Ishikawa (cell line): ENCODE measurements around the gene VTCN1.

ENCODE experiments used
- CEBPB ChIP-seq: IDR thresholded peaks from 2 replicates; pipeline ENCODE4 v1.6.1; 2012
- CREB1 ChIP-seq: IDR thresholded peaks from 2 replicates; pipeline ENCODE4 v1.6.1; 2012; ENCODE audit warnings: low read depth
- EGR1 ChIP-seq: IDR thresholded peaks from 2 replicates; pipeline ENCODE4 v1.6.1; 2012
- EP300 ChIP-seq: IDR thresholded peaks from 2 replicates; pipeline ENCODE4 v1.6.1; 2012; ENCODE audit warnings: borderline replicate concordance
- FOXM1 ChIP-seq: IDR thresholded peaks from 2 replicates; pipeline ENCODE4 v1.6.1; 2012; ENCODE audit warnings: low read depth, borderline replicate concordance
- NFIC ChIP-seq: IDR thresholded peaks from 2 replicates; pipeline ENCODE4 v1.6.1; 2012
- RAD21 ChIP-seq: IDR thresholded peaks from 2 replicates; pipeline ENCODE4 v1.6.1; 2012; ENCODE audit warnings: low read depth
- TAF1 ChIP-seq: IDR thresholded peaks from 2 replicates; pipeline ENCODE4 v1.6.1; 2012; ENCODE audit warnings: low read depth, mild to moderate bottlenecking
- TCF12 ChIP-seq: IDR thresholded peaks from 2 replicates; pipeline ENCODE4 v1.6.1; 2012; ENCODE audit warnings: low read depth
- TEAD4 ChIP-seq: IDR thresholded peaks from 2 replicates; pipeline ENCODE4 v1.6.1; 2012
- YY1 ChIP-seq: IDR thresholded peaks from 2 replicates; pipeline ENCODE4 v1.6.1; 2012; ENCODE audit warnings: low read depth
- ZBTB7A ChIP-seq: IDR thresholded peaks from 2 replicates; pipeline ENCODE4 v1.6.1; 2012; ENCODE audit warnings: low read depth
- TF ChIP-seq, protein P1 (sequence below): IDR thresholded peaks from 2 replicates; pipeline ENCODE4 v1.6.1; 2012
- TF ChIP-seq, protein P2 (sequence below): IDR thresholded peaks from 2 replicates; pipeline ENCODE4 v1.6.1; 2012; ENCODE audit warnings: low read depth, mild to moderate bottlenecking
- TF ChIP-seq, protein P3 (sequence below): IDR thresholded peaks from 2 replicates; pipeline ENCODE4 v1.6.1; 2012

The VTCN1 gene

DNA sequence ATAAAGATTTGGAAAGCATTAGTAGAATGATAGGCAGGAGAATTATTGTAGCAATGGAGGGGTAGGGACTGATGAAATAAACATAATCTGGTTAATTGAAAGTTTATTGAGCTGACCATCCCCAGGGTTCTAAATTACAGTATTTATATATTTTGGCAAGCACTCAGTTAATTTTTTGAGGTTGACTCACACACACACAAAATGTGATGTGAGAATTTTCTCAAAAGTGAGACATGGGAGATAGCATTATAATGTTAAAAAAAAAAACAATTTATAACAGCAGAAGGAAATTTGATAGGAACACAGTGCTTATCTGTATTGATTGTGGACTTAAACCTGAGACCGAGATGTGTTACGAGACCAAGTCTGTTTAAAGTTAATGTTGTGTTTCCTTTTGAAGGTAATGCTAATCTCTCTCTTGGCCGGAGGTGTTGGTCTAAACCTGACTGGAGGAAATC lies 113.7 kb downstream of the VTCN1 start:
- TF ChIP-seq, protein P1, sequence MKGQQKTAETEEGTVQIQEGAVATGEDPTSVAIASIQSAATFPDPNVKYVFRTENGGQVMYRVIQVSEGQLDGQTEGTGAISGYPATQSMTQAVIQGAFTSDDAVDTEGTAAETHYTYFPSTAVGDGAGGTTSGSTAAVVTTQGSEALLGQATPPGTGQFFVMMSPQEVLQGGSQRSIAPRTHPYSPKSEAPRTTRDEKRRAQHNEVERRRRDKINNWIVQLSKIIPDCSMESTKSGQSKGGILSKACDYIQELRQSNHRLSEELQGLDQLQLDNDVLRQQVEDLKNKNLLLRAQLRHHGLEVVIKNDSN: no peak
- TF ChIP-seq CREB1 (no peak), ZBTB7A (no peak), RAD21 (no peak), TAF1 (no peak), YY1 (no peak), FOXM1 (no peak), CEBPB (no peak), TCF12 (no peak), EP300 (no peak), EGR1 (no peak), NFIC (no peak), TEAD4 (no peak)
- TF ChIP-seq, protein P2, sequence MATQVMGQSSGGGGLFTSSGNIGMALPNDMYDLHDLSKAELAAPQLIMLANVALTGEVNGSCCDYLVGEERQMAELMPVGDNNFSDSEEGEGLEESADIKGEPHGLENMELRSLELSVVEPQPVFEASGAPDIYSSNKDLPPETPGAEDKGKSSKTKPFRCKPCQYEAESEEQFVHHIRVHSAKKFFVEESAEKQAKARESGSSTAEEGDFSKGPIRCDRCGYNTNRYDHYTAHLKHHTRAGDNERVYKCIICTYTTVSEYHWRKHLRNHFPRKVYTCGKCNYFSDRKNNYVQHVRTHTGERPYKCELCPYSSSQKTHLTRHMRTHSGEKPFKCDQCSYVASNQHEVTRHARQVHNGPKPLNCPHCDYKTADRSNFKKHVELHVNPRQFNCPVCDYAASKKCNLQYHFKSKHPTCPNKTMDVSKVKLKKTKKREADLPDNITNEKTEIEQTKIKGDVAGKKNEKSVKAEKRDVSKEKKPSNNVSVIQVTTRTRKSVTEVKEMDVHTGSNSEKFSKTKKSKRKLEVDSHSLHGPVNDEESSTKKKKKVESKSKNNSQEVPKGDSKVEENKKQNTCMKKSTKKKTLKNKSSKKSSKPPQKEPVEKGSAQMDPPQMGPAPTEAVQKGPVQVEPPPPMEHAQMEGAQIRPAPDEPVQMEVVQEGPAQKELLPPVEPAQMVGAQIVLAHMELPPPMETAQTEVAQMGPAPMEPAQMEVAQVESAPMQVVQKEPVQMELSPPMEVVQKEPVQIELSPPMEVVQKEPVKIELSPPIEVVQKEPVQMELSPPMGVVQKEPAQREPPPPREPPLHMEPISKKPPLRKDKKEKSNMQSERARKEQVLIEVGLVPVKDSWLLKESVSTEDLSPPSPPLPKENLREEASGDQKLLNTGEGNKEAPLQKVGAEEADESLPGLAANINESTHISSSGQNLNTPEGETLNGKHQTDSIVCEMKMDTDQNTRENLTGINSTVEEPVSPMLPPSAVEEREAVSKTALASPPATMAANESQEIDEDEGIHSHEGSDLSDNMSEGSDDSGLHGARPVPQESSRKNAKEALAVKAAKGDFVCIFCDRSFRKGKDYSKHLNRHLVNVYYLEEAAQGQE: no peak
- TF ChIP-seq, protein P3, sequence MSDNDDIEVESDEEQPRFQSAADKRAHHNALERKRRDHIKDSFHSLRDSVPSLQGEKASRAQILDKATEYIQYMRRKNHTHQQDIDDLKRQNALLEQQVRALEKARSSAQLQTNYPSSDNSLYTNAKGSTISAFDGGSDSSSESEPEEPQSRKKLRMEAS: no peak

DNA sequence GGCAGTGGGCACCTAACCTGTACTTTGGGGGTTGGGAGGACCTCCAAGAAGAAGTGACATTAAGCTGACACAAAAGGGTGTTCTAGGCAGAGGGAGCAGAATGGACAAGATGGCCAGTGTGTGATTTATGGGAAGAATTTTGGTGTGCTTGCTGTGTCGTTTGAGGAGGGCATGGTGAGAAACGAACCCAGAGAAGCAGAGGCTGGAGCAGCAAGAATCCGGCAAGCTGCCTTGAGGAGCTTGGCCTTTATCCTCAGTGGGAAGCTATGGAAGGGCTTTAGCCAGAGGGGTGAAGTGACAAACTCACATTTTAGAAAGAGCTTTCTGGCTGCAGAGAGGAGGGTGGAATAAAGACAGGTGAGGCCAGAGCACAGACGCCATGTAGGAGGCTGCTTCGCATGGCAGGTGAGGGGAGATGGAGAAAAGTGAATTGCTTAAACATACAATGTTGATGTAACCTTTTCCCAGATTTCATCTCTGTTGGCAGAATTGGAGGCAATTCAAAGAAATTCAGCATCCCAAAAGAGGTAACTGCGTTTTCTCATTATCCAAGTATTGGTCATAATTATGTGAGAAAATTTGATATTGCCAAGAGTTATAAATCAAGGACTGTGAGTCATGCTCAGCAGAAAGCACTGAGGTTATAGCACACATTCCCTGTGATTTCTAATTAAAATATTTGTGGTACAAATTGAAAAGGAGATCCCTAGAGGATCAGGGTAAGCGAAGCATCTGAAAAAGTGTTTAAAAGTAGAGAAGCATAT lies 115.7 kb downstream of the VTCN1 start:
- TF ChIP-seq, protein P3: no peak
- TF ChIP-seq TCF12: no peak
- TF ChIP-seq ZBTB7A: no peak
- no peak for TF ChIP-seq CEBPB
- no peak for TF ChIP-seq TEAD4
- no peak for TF ChIP-seq NFIC
- TF ChIP-seq CREB1: no peak
- TF ChIP-seq RAD21: no peak
- TF ChIP-seq TAF1: no peak
- TF ChIP-seq, protein P1: no peak
- no peak for TF ChIP-seq YY1
- no peak for TF ChIP-seq FOXM1

DNA sequence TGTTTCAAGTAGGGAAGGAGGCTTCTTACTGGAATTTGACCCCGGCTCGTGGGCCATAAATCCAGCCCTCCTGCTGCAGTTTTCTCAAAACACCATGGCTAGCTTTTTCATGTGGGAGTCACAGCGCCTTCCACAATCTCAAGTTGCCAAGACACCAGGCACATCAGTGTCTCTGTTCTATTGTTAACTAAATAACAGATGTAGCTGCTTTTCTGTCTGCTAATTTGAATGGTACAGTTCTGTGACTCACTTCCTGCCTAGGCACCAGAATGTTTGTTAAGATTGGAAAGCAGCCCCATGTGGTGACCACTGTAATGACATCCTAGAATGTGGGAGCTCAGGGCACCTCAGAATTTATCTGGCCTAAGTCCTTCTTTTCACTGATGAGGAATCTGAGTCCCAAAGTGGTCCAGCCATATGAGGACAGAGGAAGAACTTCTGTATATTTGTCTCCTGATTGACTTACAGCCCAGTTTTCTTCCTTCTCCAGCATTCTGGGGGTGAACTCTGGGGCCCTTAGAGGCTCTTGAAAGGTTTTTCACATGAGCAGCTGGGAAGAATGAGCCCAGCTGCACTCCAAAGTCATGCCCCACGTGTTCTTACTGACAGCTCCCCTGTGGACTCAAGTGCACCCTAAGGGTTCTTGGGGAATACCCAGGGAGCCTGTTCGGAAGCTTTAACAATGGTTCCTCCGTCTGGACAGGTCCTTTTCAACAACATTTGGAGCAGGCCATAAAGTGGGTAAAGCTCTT lies 116.7 kb downstream of the VTCN1 start:
- no peak for TF ChIP-seq RAD21
- TF ChIP-seq EGR1: no peak
- no peak for TF ChIP-seq FOXM1
- no peak for TF ChIP-seq TAF1
